ENCODE data around the gene PEX19. TPM values are rescaled to one million over a fixed set of nuclear protein-coding genes. Genes with fewer than 3 reads are reported as not detected.

Gene PEX19
- 32.0 and 37.8 TPM in 2 replicates for total RNA-seq

GRCh38 chr1:160284782-160285344 is at the start of gene PEX19:
Gene PEX19 (minus strand): TSS chr1:160285133. CDS start chr1:160285124, 9 bp downstream.

GRCh38 chr1:160261893-160262794 is 22.8 kb downstream of the PEX19 start, which contains the start of gene DCAF8:
Gene DCAF8 (minus strand): TSS chr1:160262549. CDS start chr1:160244008, 18,541 bp downstream.

Other genes with a start within 250 kb of the PEX19 start
- not detected in 2 replicates for gene KCNJ10, start 215.0 kb downstream of the PEX19 start, total RNA-seq
- under 0.01 and 0.09 TPM in 2 replicates for gene KCNJ9, start 203.6 kb downstream of the PEX19 start, total RNA-seq
- 12.8 and 15.1 TPM in 2 replicates for gene IGSF8, start 186.5 kb downstream of the PEX19 start, total RNA-seq
- gene ATP1A2, start 169.4 kb downstream of the PEX19 start, total RNA-seq: 0.16 and 0.60 TPM in 2 replicates
- gene ATP1A4, start 133.5 kb downstream of the PEX19 start, total RNA-seq: not detected in 2 replicates
- gene CASQ1, start 94.6 kb downstream of the PEX19 start, total RNA-seq: not detected in 2 replicates
- gene PEA15, start 79.7 kb downstream of the PEX19 start, total RNA-seq: 38.8 and 50.3 TPM in 2 replicates
- 90.5 and 94.0 TPM in 2 replicates for gene DCAF8, start 22.6 kb downstream of the PEX19 start, total RNA-seq
- 286 and 334 TPM in 2 replicates for gene COPA, start 58.1 kb upstream of the PEX19 start, total RNA-seq
- 55.2 and 63.5 TPM in 2 replicates for gene NCSTN, start 58.2 kb upstream of the PEX19 start, total RNA-seq
- gene NHLH1, start 81.9 kb upstream of the PEX19 start, total RNA-seq: under 0.01 TPM in 1 of 2 replicates, not detected in the other
- under 0.01 TPM in 1 of 2 replicates, not detected in the other for gene VANGL2, start 115.4 kb upstream of the PEX19 start, total RNA-seq
- not detected in 2 replicates for gene SLAMF6, start 238.1 kb upstream of the PEX19 start, total RNA-seq

All from bronchial smooth muscle cell (primary cell).